ENCODE data around the gene SH3RF3. TPM values are rescaled to one million over a fixed set of nuclear protein-coding genes. Genes with fewer than 3 reads are reported as not detected.

The SH3RF3 gene
- total and polyA plus RNA-seq, 9 of the 15 experiments (the other 6 are each of a cell fraction or from before 2014, with no cell fraction given): 0.02 TPM; not detected in 8

DNA sequence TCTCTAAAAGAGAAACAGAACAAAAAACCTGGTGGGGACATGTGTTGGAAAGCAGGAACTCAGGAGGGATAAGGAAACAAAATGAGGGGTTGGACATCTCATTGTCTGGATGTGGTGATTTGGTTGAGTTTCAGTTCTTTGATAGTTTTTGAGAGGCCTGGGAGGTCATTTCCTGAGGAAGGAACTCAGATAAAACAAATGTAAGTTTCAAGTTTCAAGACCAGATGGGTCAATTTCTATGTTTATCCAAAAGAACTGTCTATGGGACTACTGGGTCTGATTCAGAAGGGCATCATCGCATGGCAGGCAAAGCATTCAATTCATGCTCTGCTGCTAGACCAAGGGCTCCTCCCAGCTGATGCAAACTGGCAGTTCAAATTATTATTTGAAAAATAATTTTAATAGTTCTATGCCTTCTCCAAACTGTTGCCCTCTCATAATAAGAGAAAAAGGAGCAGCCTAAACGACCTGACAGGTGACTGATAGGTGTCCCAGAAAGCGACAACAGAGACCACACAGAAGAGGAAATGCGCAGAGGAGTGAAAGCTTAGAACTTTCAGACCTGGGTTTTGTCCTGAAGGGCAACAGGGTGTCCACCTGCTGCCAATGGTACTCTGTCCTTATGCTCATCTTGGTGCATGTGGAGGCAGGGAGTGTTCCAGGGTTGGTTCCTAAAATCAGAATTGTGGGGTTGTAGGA lies 39.3 kb upstream of the SH3RF3 start:
- ChIA-PET POLR2A (interaction anchor here (1.5 kb wide), 1 partner anchor 10 kb away, joined by 6 read pairs; no protein-coding TSS in a partner anchor), CTCF (ENCODE audit: low intra/inter-chr PET ratio) (no interaction called here)
- ATAC-seq (no peak), FAIRE-seq (no peak), DNase-seq (ENCODE audit: extremely low read depth in 1 of 4, low spot score in 3 of 4) (no peak)
- in situ Hi-C loops (cut with MboI): no loop called here
- H3K27ac ChIP-seq (ENCODE audit: extremely low read depth, low read depth, low read length): no peak overlapping the region
- H3K4me3 ChIP-seq: no peak overlapping the region
- H3K79me2 ChIP-seq (ENCODE audit: control insufficient read depth, insufficient read depth, low read length): no peaks in the 10 kb centered on the region
- H3K9me1 ChIP-seq (ENCODE audit: control insufficient read depth, insufficient read depth, low read length): no peaks in the 10 kb centered on the region
- H3K27me3 ChIP-seq (ENCODE audit: control insufficient read depth in 2 of 2, insufficient read depth in 2 of 2, low read length in 2 of 2): peaks cover under 1 to 12% of the 10 kb centered on the region in 2 experiments; a peak in 3 of 5 replicates
- no TSS peak for BruUV-seq (replicated peaks)
- H3K4me1 ChIP-seq (replicated peaks in 1 of 2; ENCODE audit: control insufficient read depth in 2 of 2, insufficient read depth in 2 of 2, low read length in 2 of 2): no peaks in the 10 kb centered on the region
- H3K36me3 ChIP-seq (ENCODE audit: control insufficient read depth, insufficient read depth, low read length): no peaks in the 10 kb centered on the region
- H3K9me3 ChIP-seq (replicated peaks; ENCODE audit: control insufficient read depth, insufficient read depth, low read depth, low read length): no peaks in the 10 kb centered on the region
- 0% methylated on average over 4 of the region's 4 CpGs for WGBS (ENCODE audit: insufficient coverage, low coverage, missing lambda C conversion rate)
- no peak overlapping the region for H3K9ac ChIP-seq (ENCODE audit: insufficient read depth in 1 of 2, low read depth in 2 of 2, low read length in 2 of 2)
- intact Hi-C loops (cut with micrococcal nuclease): no loop called here
- no peak overlapping the region for H3K4me2 ChIP-seq (ENCODE audit: insufficient read depth, low read length)
- TF ChIP-seq NR2F6 (CRISPR knock-in tag; IDR thresholded peaks at IDR 0.05): no peak
- no peak for TF ChIP-seq ZFP30 (CRISPR knock-in tag; IDR thresholded peaks at IDR 0.05; ENCODE audit: borderline replicate concordance)
- no peak for TF ChIP-seq ZNF239 (CRISPR knock-in tag; IDR thresholded peaks at IDR 0.05)
- TF ChIP-seq ZNF398 (CRISPR knock-in tag; IDR thresholded peaks at IDR 0.05): no peak
- TF ChIP-seq, protein P1, sequence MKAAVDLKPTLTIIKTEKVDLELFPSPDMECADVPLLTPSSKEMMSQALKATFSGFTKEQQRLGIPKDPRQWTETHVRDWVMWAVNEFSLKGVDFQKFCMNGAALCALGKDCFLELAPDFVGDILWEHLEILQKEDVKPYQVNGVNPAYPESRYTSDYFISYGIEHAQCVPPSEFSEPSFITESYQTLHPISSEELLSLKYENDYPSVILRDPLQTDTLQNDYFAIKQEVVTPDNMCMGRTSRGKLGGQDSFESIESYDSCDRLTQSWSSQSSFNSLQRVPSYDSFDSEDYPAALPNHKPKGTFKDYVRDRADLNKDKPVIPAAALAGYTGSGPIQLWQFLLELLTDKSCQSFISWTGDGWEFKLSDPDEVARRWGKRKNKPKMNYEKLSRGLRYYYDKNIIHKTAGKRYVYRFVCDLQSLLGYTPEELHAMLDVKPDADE (conservative IDR thresholded peaks at IDR 0.05; ENCODE audit: control insufficient read depth, low read depth, low read length): no peak
- TF ChIP-seq EZH2 (IDR thresholded peaks at IDR 0.05; ENCODE audit: borderline replicate concordance, low read depth, low read length): no peak
- no peak for TF ChIP-seq SP2 (IDR thresholded peaks at IDR 0.05; ENCODE audit: extremely low read depth, low read depth, low read length, poor library complexity, severe bottlenecking)
- no peaks in the 10 kb centered on the region for H4K20me1 ChIP-seq (replicated peaks; ENCODE audit: control insufficient read depth, insufficient read depth, low read length)
- H2AFZ ChIP-seq (ENCODE audit: low read depth, low read length): no peak overlapping the region
